ENCODE results near the gene INS. TPM values are rescaled to one million over a fixed set of nuclear protein-coding genes. Genes with fewer than 3 reads are reported as not detected.

Gene INS
- total and polyA plus RNA-seq, 4 experiments from 2014 or later: not detected

- H3K4me3 Mint-ChIP-seq: no peak overlapping the region
- H3K4me1 Mint-ChIP-seq: peaks cover 0 to 6% (median 3%) of the 10 kb centered on the region in 4 donors
- H3K27me3 Mint-ChIP-seq: peaks cover 8 to 22% of the 10 kb centered on the region in 2 donors
- no peak for DNase-seq
- CTCF ChIA-PET (ENCODE audit: partially characterized antibody): interaction anchor here (1.2 to 2.5 kb wide), 3 partner anchors 114 to 233 kb away, joined by 3 to 25 read pairs (median 5); no protein-coding TSS in a partner anchor
- Histone ChIP-seq H3K36me3 (ENCODE audit: insufficient read depth, low read length) (no peaks in the 10 kb centered on the region), H3K9me3 (ENCODE audit: control insufficient read depth in 1 of 2, low read length in 2 of 2) (no peaks in the 10 kb centered on the region), H3K4me1 (ENCODE audit: insufficient read depth, low read length) (no peaks in the 10 kb centered on the region), H3K4me3 (ENCODE audit: low read length in 2 of 2) (no peak overlapping the region), H3K27ac (ENCODE audit: low read depth, low read length) (no peak overlapping the region), H3K27me3 (ENCODE audit: insufficient read depth, low read length) (peaks cover 6% of the 10 kb centered on the region)
- intact Hi-C loops (cut with micrococcal nuclease): no loop called here
- H3K27ac Mint-ChIP-seq: no peak overlapping the region
- no peaks in the 10 kb centered on the region for H3K9me3 Mint-ChIP-seq
- H3K36me3 Mint-ChIP-seq: no peaks in the 10 kb centered on the region
- POLR2A ChIA-PET (ENCODE audit: partially characterized antibody): interaction anchor here (1.4 kb wide), 1 partner anchor 233 kb away, joined by 3 read pairs; no protein-coding TSS in a partner anchor
Measured at GRCh38 chr11:2187280-2187707, 26.3 kb upstream of the INS start.

DNA sequence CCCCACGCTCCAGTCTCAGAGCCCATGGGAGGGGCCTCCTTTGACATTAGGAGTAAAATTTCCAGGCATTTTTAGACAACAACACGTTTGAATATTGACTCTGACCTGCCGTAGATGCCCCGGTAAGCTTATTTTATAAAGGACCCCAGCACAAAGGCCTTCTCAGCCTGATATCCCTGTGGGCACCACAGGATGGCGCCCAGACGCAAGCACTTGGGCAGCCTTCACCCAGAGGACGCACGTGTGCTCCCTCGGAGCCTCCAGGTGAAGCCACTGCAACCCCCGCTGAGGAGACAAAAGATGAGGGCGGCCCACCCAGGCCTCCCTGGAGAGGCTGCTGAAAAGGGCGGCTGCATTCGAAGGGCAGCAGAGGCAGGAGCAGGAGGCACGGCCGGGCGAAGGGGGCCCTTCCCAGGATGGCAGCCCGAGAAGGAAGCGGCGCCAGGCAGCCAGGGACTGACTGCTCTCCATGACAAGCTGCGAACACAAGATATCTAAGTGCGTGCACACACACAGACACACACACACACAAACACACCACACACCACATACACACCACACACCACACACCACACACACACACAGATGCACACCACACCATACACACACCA is 25.8 kb upstream of the INS start:
- peaks cover 8 to 22% of the 10 kb centered on the region in 2 donors for H3K27me3 Mint-ChIP-seq
- POLR2A ChIA-PET (ENCODE audit: partially characterized antibody): interaction anchor here (1.4 kb wide), 1 partner anchor 234 kb away, joined by 3 read pairs; no protein-coding TSS in a partner anchor
- no peak overlapping the region for H3K27ac Mint-ChIP-seq
- peaks cover 6% of the 10 kb centered on the region for H3K27me3 ChIP-seq (ENCODE audit: insufficient read depth, low read length)
- no peaks in the 10 kb centered on the region for H3K36me3 ChIP-seq (ENCODE audit: insufficient read depth, low read length)
- intact Hi-C loops (cut with micrococcal nuclease): loop anchor here (1.0 kb wide), 1 partner anchor 234 kb away; no protein-coding TSS in a partner anchor
- no peak overlapping the region for H3K27ac ChIP-seq (ENCODE audit: low read depth, low read length)
- H3K4me1 Mint-ChIP-seq: peaks cover 0 to 6% (median 3%) of the 10 kb centered on the region in 4 donors
- H3K9me3 Mint-ChIP-seq: no peaks in the 10 kb centered on the region
- H3K4me3 Mint-ChIP-seq: no peak overlapping the region
- peak in 4 of 5 donors; percentile 31 to 40 (median 36) for DNase-seq
- no peaks in the 10 kb centered on the region for H3K36me3 Mint-ChIP-seq
- H3K4me3 ChIP-seq (ENCODE audit: low read length in 2 of 2): no peak overlapping the region
- H3K4me1 ChIP-seq (ENCODE audit: insufficient read depth, low read length): no peaks in the 10 kb centered on the region
- no peaks in the 10 kb centered on the region for H3K9me3 ChIP-seq (ENCODE audit: control insufficient read depth in 1 of 2, low read length in 2 of 2)
- CTCF ChIA-PET (ENCODE audit: partially characterized antibody): interaction anchor here (0.9 to 2.5 kb wide), 5 partner anchors 114 to 236 kb away, joined by 3 to 25 read pairs (median 5); no protein-coding TSS in a partner anchor

DNA sequence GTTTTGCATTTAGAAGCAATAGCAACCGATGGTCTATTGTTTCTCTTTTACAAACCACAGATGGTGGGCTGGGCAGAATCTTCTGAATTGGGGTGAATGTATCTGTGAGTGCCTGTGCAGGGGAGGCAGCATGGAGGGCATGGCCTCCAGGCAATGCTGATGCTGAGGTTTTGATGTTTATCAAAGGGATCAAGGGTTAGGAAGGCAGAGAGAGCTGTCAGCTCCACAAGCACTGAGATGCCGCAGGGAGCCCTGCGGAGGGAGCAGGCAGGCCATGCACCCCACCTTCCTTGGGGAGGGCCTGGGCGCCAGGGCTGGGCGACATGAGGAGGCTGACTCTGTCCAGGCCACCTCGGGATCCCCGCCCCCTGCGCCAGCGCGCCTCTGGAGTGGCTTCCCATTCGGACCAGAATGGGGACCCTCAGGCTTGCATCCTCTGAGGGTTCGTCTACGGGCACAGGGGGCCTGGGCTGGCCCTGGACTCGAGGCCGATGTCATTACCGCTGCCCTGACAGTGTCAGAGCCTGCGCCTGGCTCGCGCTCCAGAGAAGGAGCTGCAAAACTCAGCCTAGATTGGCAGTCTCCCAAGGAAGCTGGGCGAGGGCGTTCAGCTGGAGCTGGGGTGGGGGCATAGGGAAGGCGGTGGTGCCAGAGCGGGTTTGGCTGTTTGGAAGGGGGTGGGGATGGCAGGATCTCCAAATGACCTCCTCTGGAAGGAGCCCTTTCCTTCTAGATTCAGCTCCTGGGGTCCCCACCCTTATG is 24.5 kb upstream of the INS start:
- H3K36me3 Mint-ChIP-seq: no peaks in the 10 kb centered on the region
- Histone ChIP-seq H3K27me3 (ENCODE audit: insufficient read depth, low read length) (peaks cover 6% of the 10 kb centered on the region), H3K4me1 (ENCODE audit: insufficient read depth, low read length) (no peaks in the 10 kb centered on the region), H3K27ac (ENCODE audit: low read depth, low read length) (no peak overlapping the region), H3K9me3 (ENCODE audit: control insufficient read depth in 1 of 2, low read length in 2 of 2) (no peaks in the 10 kb centered on the region), H3K4me3 (ENCODE audit: low read length in 2 of 2) (no peak overlapping the region), H3K36me3 (ENCODE audit: insufficient read depth, low read length) (no peaks in the 10 kb centered on the region)
- no peaks in the 10 kb centered on the region for H3K9me3 Mint-ChIP-seq
- ChIA-PET CTCF (ENCODE audit: partially characterized antibody) (interaction anchor here (0.6 to 2.5 kb wide), 7 partner anchors 9 to 237 kb away, joined by 4 to 25 read pairs (median 5); no protein-coding TSS in a partner anchor), POLR2A (ENCODE audit: partially characterized antibody) (interaction anchor here (1.4 kb wide), 1 partner anchor 235 kb away, joined by 3 read pairs; no protein-coding TSS in a partner anchor)
- no peak overlapping the region for H3K4me3 Mint-ChIP-seq
- intact Hi-C loops (cut with micrococcal nuclease): loop anchor here (1.0 kb wide), 1 partner anchor 235 kb away; no protein-coding TSS in a partner anchor
- H3K27ac Mint-ChIP-seq: no peak overlapping the region
- peaks cover 8 to 18% of the 10 kb centered on the region in 2 donors for H3K27me3 Mint-ChIP-seq
- DNase-seq: no peak
- H3K4me1 Mint-ChIP-seq: peaks cover 0 to 3% (median under 1%) of the 10 kb centered on the region in 4 donors

GRCh38 chr11:2182692-2183474 is 21.9 kb upstream of the INS start:
- Histone ChIP-seq H3K4me3 (ENCODE audit: low read length in 2 of 2) (no peak overlapping the region), H3K9me3 (ENCODE audit: control insufficient read depth in 1 of 2, low read length in 2 of 2) (no peaks in the 10 kb centered on the region), H3K36me3 (ENCODE audit: insufficient read depth, low read length) (no peaks in the 10 kb centered on the region), H3K27me3 (ENCODE audit: insufficient read depth, low read length) (peaks cover 6% of the 10 kb centered on the region), H3K4me1 (ENCODE audit: insufficient read depth, low read length) (no peaks in the 10 kb centered on the region), H3K27ac (ENCODE audit: low read depth, low read length) (no peak overlapping the region)
- Mint-ChIP-seq H3K27ac (no peak overlapping the region), H3K4me3 (no peak overlapping the region), H3K9me3 (no peaks in the 10 kb centered on the region), H3K36me3 (no peaks in the 10 kb centered on the region), H3K27me3 (peaks cover 8 to 11% of the 10 kb centered on the region in 2 donors), H3K4me1 (peaks cover 0 to 3% (median 0%) of the 10 kb centered on the region in 4 donors)
- intact Hi-C loops (cut with micrococcal nuclease): no loop called here
- no peak for DNase-seq
- ChIA-PET CTCF (ENCODE audit: partially characterized antibody) (no interaction called here), POLR2A (ENCODE audit: partially characterized antibody) (no interaction called here)

DNA sequence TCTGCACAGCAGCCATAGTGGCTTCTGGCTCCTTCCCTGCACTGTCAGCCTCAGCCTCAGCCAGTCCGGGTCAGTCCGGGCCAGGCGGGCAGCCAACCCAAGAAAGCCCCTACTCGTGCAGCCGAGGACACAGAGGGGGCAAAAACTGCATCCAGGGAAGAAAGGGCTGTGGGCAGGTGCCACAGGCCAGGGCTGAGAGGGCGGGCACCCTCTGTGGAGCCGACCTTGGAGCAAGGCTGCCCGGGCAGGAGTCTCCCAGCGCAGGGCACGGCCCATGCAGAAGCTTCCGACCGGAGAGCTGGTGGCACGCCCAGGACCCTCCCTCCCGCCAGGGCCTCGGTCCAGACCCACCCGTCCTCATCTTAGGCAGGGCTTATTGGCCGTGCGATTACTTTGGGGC is 21.1 kb upstream of the INS start:
- POLR2A ChIA-PET (ENCODE audit: partially characterized antibody): no interaction called here
- H3K9me3 Mint-ChIP-seq: no peaks in the 10 kb centered on the region
- H3K36me3 ChIP-seq (ENCODE audit: insufficient read depth, low read length): no peaks in the 10 kb centered on the region
- no peak overlapping the region for H3K4me3 ChIP-seq (ENCODE audit: low read length in 2 of 2)
- no peaks in the 10 kb centered on the region for H3K4me1 ChIP-seq (ENCODE audit: insufficient read depth, low read length)
- peaks cover 8 to 11% of the 10 kb centered on the region in 2 donors for H3K27me3 Mint-ChIP-seq
- no peak overlapping the region for H3K27ac ChIP-seq (ENCODE audit: low read depth, low read length)
- H3K9me3 ChIP-seq (ENCODE audit: control insufficient read depth in 1 of 2, low read length in 2 of 2): no peaks in the 10 kb centered on the region
- intact Hi-C loops (cut with micrococcal nuclease): no loop called here
- peaks cover 0 to 3% (median 0%) of the 10 kb centered on the region in 4 donors for H3K4me1 Mint-ChIP-seq
- peaks cover 6% of the 10 kb centered on the region for H3K27me3 ChIP-seq (ENCODE audit: insufficient read depth, low read length)
- no peak overlapping the region for H3K4me3 Mint-ChIP-seq
- H3K27ac Mint-ChIP-seq: no peak overlapping the region
- CTCF ChIA-PET (ENCODE audit: partially characterized antibody): no interaction called here
- DNase-seq: no peak
- H3K36me3 Mint-ChIP-seq: no peaks in the 10 kb centered on the region

DNA sequence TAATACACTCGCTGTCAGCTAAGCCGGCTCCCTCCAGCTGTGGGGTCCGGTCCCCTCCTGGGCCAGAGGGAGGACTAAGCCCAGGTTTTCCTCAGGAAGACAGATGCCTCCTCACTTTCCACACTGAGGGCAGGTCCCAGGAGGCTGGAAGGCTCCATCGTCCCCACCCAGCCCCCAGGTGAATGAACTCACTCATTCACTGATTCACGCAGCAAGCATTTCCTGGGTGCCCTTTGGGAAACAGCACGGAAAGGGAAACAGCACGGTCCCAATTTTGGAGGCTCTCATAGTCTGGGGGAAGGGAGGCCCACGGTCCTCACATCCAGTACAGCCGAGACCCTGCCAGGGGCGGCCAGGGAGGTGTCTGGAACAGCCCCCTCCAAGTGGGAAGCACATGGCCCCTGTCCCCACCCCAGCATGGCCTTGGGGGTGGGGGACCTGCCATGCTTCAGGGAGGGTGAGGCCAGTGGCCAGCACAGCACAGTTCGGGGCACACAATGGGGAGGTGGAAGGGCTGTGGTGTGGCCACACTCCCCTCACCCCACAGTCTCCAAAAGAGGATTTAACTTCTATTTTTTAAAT is 19.9 kb upstream of the INS start:
- Mint-ChIP-seq H3K27ac (no peak overlapping the region), H3K9me3 (no peaks in the 10 kb centered on the region), H3K4me3 (no peak overlapping the region), H3K36me3 (no peaks in the 10 kb centered on the region), H3K4me1 (peaks cover 0 to 3% (median 0%) of the 10 kb centered on the region in 4 donors), H3K27me3 (peaks cover 8 to 11% of the 10 kb centered on the region in 2 donors)
- intact Hi-C loops (cut with micrococcal nuclease): no loop called here
- H3K27ac ChIP-seq (ENCODE audit: low read depth, low read length): no peak overlapping the region
- no peaks in the 10 kb centered on the region for H3K4me1 ChIP-seq (ENCODE audit: insufficient read depth, low read length)
- POLR2A ChIA-PET (ENCODE audit: partially characterized antibody): no interaction called here
- no peak overlapping the region for H3K4me3 ChIP-seq (ENCODE audit: low read length in 2 of 2)
- CTCF ChIA-PET (ENCODE audit: partially characterized antibody): no interaction called here
- no peaks in the 10 kb centered on the region for H3K9me3 ChIP-seq (ENCODE audit: control insufficient read depth in 1 of 2, low read length in 2 of 2)
- H3K36me3 ChIP-seq (ENCODE audit: insufficient read depth, low read length): no peaks in the 10 kb centered on the region
- DNase-seq: no peak
- no peaks in the 10 kb centered on the region for H3K27me3 ChIP-seq (ENCODE audit: insufficient read depth, low read length)
